Neural cell (in vitro differentiated cells): ENCODE data around the gene PLBD2. TPM values are rescaled to one million over a fixed set of nuclear protein-coding genes. Genes with fewer than 3 reads are reported as not detected.

Source experiments
- H2AFZ ChIP-seq: fragments of 200-600, 300-800 bp; sonication (generic), shearing (Covaris generic); 2 replicates; pipeline ENCODE4 v1.6.0; 2014; ENCODE audit warnings: low read depth, mild to moderate bottlenecking, antibody characterized with exemption, low read length, moderate library complexity
- H3F3A ChIP-seq: fragments of 200-600 bp; shearing (Covaris generic); 2 replicates; pipeline ENCODE4 v1.6.1; 2016; ENCODE audit warnings: mild to moderate bottlenecking, moderate library complexity, mixed read lengths, antibody characterized with exemption, low read length; ENCODE audit not compliant: insufficient read depth, poor library complexity, severe bottlenecking
- H3K27ac ChIP-seq: fragments of 200-600, 300-800 bp; sonication (generic), shearing (Covaris generic); 2 replicates; pipeline ENCODE4 v1.5.1; 2014; ENCODE audit warnings: mild to moderate bottlenecking, low read length, moderate library complexity
- H3K27me3 ChIP-seq: fragments of 300-800, 200-600 bp; sonication (generic), shearing (Covaris generic); 2 replicates; pipeline ENCODE4 v1.6.0; 2014; ENCODE audit warnings: mild to moderate bottlenecking, low read depth, low read length, moderate library complexity; ENCODE audit not compliant: insufficient read depth
- H3K36me3 ChIP-seq: fragments of 300-800, 200-600 bp; sonication (generic), shearing (Covaris generic); 2 replicates; pipeline ENCODE4 v1.5.1; 2014; ENCODE audit warnings: mild to moderate bottlenecking, antibody characterized with exemption, low read length, moderate library complexity; ENCODE audit not compliant: insufficient read depth
- H3K4me2 ChIP-seq: fragments of 300-800, 200-600 bp; sonication (generic), shearing (Covaris generic); 2 replicates; pipeline ENCODE4 v1.6.0; 2014; ENCODE audit warnings: mild to moderate bottlenecking, low read length
- H3K4me3 ChIP-seq: fragments of 300-800, 200-600 bp; sonication (generic), shearing (Covaris generic); 2 replicates; pipeline ENCODE4 v1.5.1; 2014; ENCODE audit warnings: mild to moderate bottlenecking, low read length, moderate library complexity
- H3K79me2 ChIP-seq: fragments of 200-600 bp; shearing (Covaris generic); replicated peaks from 2 replicates; pipeline ENCODE4 v1.6.0; 2014; ENCODE audit warnings: mild to moderate bottlenecking, low read length, moderate library complexity; ENCODE audit not compliant: insufficient read depth
- H3K9ac ChIP-seq: fragments of 300-800, 200-600 bp; sonication (generic), shearing (Covaris generic); 2 replicates; pipeline ENCODE4 v1.6.1; 2016; ENCODE audit warnings: mild to moderate bottlenecking, low read length, mixed read lengths
- H3K9me2 ChIP-seq: fragments of 200-600 bp; shearing (Covaris generic); 2 replicates; pipeline ENCODE4 v1.6.1; 2016; ENCODE audit warnings: mild to moderate bottlenecking, low read length, mixed read lengths; ENCODE audit not compliant: insufficient read depth
- H3K9me3 ChIP-seq: fragments of 200-600, 300-800 bp; sonication (generic), shearing (Covaris generic); 2 replicates; pipeline ENCODE4 v1.6.1; 2016; ENCODE audit warnings: mild to moderate bottlenecking, mixed run types, low read length, moderate library complexity, mixed read lengths
- H4K20me1 ChIP-seq: fragments of 200-600 bp; shearing (Covaris generic); 2 replicates; pipeline ENCODE4 v1.6.1; 2016; ENCODE audit warnings: mild to moderate bottlenecking, mixed run types; ENCODE audit not compliant: insufficient read depth
- CTCF ChIP-seq: fragments of 450-650 bp; IDR thresholded peaks from 2 replicates; pipeline ENCODE4 v1.5.1; 2014; ENCODE audit warnings: antibody characterized with exemption, mild to moderate bottlenecking, moderate library complexity; ENCODE audit not compliant: poor library complexity, severe bottlenecking
- EP300 ChIP-seq: fragments of 450-650 bp; conservative IDR thresholded peaks from 2 replicates; pipeline ENCODE4 v1.6.1; 2014; ENCODE audit warnings: antibody characterized with exemption, mild to moderate bottlenecking, moderate library complexity; ENCODE audit not compliant: poor library complexity, severe bottlenecking
- EZH2 ChIP-seq: fragments of 200-600, 300-800 bp; shearing (Covaris generic), sonication (generic); IDR thresholded peaks from 2 replicates; pipeline ENCODE4 v1.6.1; 2014; ENCODE audit warnings: antibody characterized with exemption, low read length, borderline replicate concordance, mild to moderate bottlenecking; ENCODE audit not compliant: insufficient read depth, poor library complexity, severe bottlenecking
- MXI1 ChIP-seq: fragments of 450-650 bp; conservative IDR thresholded peaks from 2 replicates; pipeline ENCODE4 v1.6.1; 2014; ENCODE audit warnings: antibody characterized with exemption, mild to moderate bottlenecking; ENCODE audit not compliant: poor library complexity, severe bottlenecking
- POLR2AphosphoS5 ChIP-seq: IDR thresholded peaks from 2 replicates; pipeline ENCODE4 v1.6.1; 2012
- RAD21 ChIP-seq: fragments of 450-650 bp; conservative IDR thresholded peaks from 2 replicates; pipeline ENCODE4 v1.6.1; 2014; ENCODE audit warnings: antibody characterized with exemption, mild to moderate bottlenecking, moderate library complexity
- REST ChIP-seq: IDR thresholded peaks from 2 replicates; pipeline ENCODE4 v1.6.1; 2012; ENCODE audit warnings: borderline replicate concordance
- SMC3 ChIP-seq: fragments of 450-650 bp; conservative IDR thresholded peaks from 2 replicates; pipeline ENCODE4 v1.6.1; 2014; ENCODE audit warnings: antibody characterized with exemption, mild to moderate bottlenecking, moderate library complexity; ENCODE audit not compliant: poor library complexity
- TAF1 ChIP-seq: IDR thresholded peaks from 2 replicates; pipeline ENCODE4 v1.6.1; 2012; ENCODE audit warnings: low read depth
- polyA plus RNA-seq: library from polyadenylated mRNA; depleted of rRNA; stranded (reverse); fragments of >200 nt; gene quantifications from 2 replicates; pipeline ENCODE4 v1.2.3, GENCODE V29; 2014

PLBD2 gene
- polyA plus RNA-seq, 1 donor from 2014 or later = 4.8 TPM

- H2AFZ ChIP-seq = no peak overlapping the region
- H4K20me1 ChIP-seq = no peaks in the 10 kb centered on the region
- no peak overlapping the region for H3K9ac ChIP-seq
- no peaks in the 10 kb centered on the region for H3K36me3 ChIP-seq
- no peak overlapping the region for H3K27ac ChIP-seq
- no peaks in the 10 kb centered on the region for H3K9me2 ChIP-seq
- H3K27me3 ChIP-seq = no peaks in the 10 kb centered on the region
- H3K4me2 ChIP-seq = no peak overlapping the region
- H3K79me2 ChIP-seq = no peaks in the 10 kb centered on the region
- H3K9me3 ChIP-seq = no peaks in the 10 kb centered on the region
- no peak overlapping the region for H3K4me3 ChIP-seq
- H3F3A ChIP-seq = no peaks in the 10 kb centered on the region
- TF ChIP-seq TAF1 (no peak), SMC3 (no peak), REST (no peak), MXI1 (no peak), EZH2 (no peak), CTCF (no peak), RAD21 (no peak), POLR2AphosphoS5 (no peak), EP300 (no peak)
These were observed 33.4 kb downstream of the PLBD2 start for GRCh38 chr12:113391650-113392337.

- H3K27me3 ChIP-seq = no peaks in the 10 kb centered on the region
- H3K4me2 ChIP-seq = no peak overlapping the region
- no peaks in the 10 kb centered on the region for H3F3A ChIP-seq
- no peak overlapping the region for H3K4me3 ChIP-seq
- H4K20me1 ChIP-seq = no peaks in the 10 kb centered on the region
- H2AFZ ChIP-seq = no peak overlapping the region
- no peaks in the 10 kb centered on the region for H3K79me2 ChIP-seq
- no peaks in the 10 kb centered on the region for H3K36me3 ChIP-seq
- H3K9me2 ChIP-seq = no peaks in the 10 kb centered on the region
- no peak overlapping the region for H3K9ac ChIP-seq
- H3K27ac ChIP-seq = no peak overlapping the region
- H3K9me3 ChIP-seq = no peaks in the 10 kb centered on the region
- TF ChIP-seq TAF1 (no peak), REST (no peak), RAD21 (no peak), SMC3 (no peak), POLR2AphosphoS5 (no peak), MXI1 (no peak), CTCF (no peak), EP300 (no peak), EZH2 (no peak)
These were observed 34.1 kb downstream of the PLBD2 start for GRCh38 chr12:113392520-113392919.
